HepG2 (cell line): ENCODE results near the gene OR4N5.

Experiments
- NR2C2 ChIP-seq: sonication (generic); formaldehyde crosslinking; IDR thresholded peaks from 2 replicates; pipeline ENCODE4 v1.4.0; 2020; ENCODE audit warnings: missing genetic modification reagents, mild to moderate bottlenecking, moderate library complexity, borderline replicate concordance
- ZNF781 ChIP-seq: sonication (generic); formaldehyde crosslinking; IDR thresholded peaks from 2 replicates; pipeline ENCODE4 v1.5.1; 2020; ENCODE audit warnings: borderline replicate concordance, mild to moderate bottlenecking, missing genetic modification reagents; ENCODE audit errors: not compliant biosample characterization

DNA sequence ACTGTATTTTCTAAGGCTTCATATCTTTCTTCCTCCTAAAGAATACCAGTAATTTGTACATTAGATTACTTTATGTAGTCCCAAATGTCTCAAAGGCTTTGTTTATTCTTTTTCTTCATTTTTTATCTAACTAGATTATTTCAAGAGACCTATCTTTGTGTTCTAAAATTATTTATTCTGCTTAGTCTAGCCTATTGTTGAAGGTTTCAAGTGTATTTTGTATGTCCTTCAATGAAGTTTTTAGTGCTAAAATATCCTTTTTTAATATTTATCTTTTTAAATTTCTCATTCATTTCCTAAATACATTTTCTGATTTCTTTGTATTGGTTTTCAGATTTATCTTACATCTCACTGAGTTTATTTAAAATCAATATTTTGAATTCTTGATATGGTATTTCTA lies 25.8 kb downstream of the OR4N5 start:
- TF ChIP-seq NR2C2 (CRISPR knock-in tag) (no peak), ZNF781 (CRISPR knock-in tag) (no peak)
